ENCODE results near the gene TEX14.

DNA sequence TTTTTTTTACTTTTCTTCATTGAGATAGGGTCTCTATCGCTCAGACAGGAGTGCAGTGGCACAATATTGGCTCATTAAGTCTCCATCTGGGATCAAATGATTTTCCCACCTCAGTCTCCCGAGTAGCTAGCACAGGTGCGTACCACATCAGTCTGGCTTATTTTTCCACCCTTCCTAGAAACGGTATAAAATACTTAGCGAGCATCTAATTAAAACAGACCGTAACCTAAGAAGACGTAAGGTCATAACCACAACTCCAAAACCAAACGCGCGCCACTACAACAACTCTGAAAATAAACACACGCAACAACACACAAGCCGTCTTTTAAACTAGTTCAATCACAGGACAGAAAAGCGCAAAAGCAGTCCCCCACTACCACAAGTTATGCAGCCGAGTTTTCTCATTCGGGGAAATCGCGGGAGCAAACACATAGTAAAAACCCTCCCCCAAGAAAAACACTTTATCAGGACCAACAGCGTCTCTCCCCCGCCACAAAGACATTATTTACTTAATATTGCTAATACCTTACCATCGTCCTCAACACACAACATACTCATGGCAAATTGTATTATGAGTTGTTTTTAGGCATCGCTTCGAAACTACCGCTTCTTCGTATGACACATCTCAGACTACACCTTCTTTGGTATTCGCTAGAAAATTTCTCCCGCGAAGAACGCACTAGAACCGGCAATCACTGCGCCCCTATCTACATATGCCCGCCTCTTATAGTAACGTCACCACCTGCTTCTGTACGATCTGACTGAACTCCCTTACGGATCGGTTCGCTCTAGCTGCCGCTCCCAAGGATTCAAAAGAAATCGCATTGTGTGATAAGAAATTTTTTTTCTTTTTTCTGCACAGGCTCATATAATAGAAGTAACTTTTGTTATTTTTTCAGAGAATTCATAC is 32.8 kb downstream of the TEX14 start:
- TF ChIP-seq, protein P1, sequence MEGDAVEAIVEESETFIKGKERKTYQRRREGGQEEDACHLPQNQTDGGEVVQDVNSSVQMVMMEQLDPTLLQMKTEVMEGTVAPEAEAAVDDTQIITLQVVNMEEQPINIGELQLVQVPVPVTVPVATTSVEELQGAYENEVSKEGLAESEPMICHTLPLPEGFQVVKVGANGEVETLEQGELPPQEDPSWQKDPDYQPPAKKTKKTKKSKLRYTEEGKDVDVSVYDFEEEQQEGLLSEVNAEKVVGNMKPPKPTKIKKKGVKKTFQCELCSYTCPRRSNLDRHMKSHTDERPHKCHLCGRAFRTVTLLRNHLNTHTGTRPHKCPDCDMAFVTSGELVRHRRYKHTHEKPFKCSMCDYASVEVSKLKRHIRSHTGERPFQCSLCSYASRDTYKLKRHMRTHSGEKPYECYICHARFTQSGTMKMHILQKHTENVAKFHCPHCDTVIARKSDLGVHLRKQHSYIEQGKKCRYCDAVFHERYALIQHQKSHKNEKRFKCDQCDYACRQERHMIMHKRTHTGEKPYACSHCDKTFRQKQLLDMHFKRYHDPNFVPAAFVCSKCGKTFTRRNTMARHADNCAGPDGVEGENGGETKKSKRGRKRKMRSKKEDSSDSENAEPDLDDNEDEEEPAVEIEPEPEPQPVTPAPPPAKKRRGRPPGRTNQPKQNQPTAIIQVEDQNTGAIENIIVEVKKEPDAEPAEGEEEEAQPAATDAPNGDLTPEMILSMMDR (IDR thresholded peaks at IDR 0.05; ENCODE audit: extremely low read depth in 1 of 2, insufficient read depth in 1 of 2, low read depth in 1 of 2, low read length in 2 of 2) = no peak
- TF ChIP-seq, protein P2, sequence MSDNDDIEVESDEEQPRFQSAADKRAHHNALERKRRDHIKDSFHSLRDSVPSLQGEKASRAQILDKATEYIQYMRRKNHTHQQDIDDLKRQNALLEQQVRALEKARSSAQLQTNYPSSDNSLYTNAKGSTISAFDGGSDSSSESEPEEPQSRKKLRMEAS (IDR thresholded peaks at IDR 0.05; ENCODE audit: insufficient read depth, insufficient read length) = no peak
- no peak for TF ChIP-seq EZH2 (IDR thresholded peaks at IDR 0.05; ENCODE audit: borderline replicate concordance, low read depth, low read length, severe bottlenecking)
- TF ChIP-seq POLR2A (IDR thresholded peaks at IDR 0.05; ENCODE audit: low read depth, low read length) = peak; percentile 100
- no peak for TF ChIP-seq FOS (IDR thresholded peaks at IDR 0.05; ENCODE audit: borderline replicate concordance, insufficient read depth, low read length)
- TF ChIP-seq MYC (IDR thresholded peaks at IDR 0.05; ENCODE audit: low read depth, low read length) = no peak
- TF ChIP-seq POLR2AphosphoS5 (IDR thresholded peaks at IDR 0.05; ENCODE audit: insufficient read depth, low read depth, low read length) = peak; percentile 100

Measured in endothelial cell of umbilical vein (primary cell).